Measurements from ENCODE around the gene PCDHB12.
"Not testable (repeated sequence)": the region's sequence is repeated elsewhere in the genome, so short reads cannot be mapped to it uniquely, and the experiment has no call there.

GRCh38 chr5:141235922-141236321 lies 27.4 kb downstream of the PCDHB12 start:
- TF ChIP-seq TAF1 (IDR thresholded peaks at IDR 0.05; ENCODE audit: borderline replicate concordance, low read depth, low read length); POLR2A (IDR thresholded peaks at IDR 0.05; ENCODE audit: low read depth, low read length); POLR2AphosphoS5 (IDR thresholded peaks at IDR 0.05; ENCODE audit: low read depth, low read length): not testable (repeated sequence)

All from GM12892 (cell line).